Fibroblast of the conjunctiva (primary cell): ENCODE data around the gene ZSWIM5.
A peak's percentile ranks its signal among the peaks of the same experiment; 100 is the strongest.
"Not testable (repeated sequence)": the region's sequence is repeated elsewhere in the genome, so short reads cannot be mapped to it uniquely, and the experiment has no call there.

ENCODE experiments used
- DNase-seq: peaks from one replicate; pipeline ENCODE4 v3.0.0-alpha.2; 2010; ENCODE audit warnings: low read depth

Gene ZSWIM5

DNA sequence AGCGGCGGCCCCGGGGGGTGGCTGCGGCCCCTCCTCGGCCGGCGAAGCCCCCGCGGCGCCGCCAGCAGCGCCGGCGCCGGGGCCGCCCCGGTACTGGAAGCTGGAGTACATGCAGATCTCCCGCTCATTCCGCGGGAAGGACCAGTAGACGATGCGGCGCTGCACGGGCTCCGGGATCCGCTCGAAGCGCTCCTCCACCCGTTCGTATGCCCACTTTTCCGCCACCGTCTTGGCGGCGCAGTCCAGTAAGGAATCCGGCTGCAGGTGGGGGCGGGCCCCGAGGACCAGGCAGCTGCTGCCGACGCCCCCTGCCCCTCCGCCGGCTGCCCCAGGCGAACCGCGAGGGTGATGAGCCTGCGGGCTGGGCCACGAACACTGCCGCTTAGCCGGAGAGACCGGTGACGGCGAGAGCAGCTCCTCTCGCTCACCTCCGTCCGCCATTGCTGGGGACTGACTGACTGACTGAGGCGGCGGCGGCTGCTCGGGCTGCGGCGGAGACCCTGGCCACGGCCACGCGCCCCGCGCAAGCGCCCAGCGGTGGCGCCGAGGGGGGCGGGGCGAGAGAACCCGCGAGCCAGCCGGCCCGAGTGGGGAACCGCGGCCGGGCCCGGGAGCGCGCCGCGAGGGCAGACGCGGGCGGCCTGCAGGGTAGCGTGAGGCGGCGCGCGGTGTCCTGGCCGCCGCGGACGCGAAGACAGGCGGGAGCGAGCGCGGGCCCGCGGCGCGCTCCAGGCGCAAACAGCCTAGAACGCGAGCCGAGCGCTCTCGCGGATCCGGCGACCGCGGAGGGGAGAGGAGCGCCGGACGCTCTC, at the start of gene ZSWIM5:
ZSWIM5 (minus strand) TSS at position 696 of the 812 bp plus-strand sequence; CDS start at position 441, 255 bp downstream.
- no peak for DNase-seq

DNA sequence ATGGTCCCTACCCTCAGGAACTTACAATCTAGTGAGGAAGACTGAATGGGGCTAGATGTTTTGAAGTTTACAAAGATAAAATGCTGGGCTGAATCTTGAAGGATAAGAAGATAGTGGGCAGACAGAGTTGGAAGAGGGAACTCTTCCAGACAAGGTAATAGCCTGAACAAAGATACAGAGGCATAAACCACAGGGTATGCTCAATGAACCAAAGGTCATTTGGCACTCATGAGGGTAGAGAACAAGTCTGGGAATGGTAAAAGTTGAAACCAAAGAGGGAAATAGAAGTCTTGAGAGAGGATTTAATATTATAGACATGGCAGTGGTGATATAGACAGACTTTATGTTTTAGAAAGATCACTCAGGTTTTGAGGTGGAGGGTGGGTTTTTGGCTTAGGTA, 48.1 kb upstream of the ZSWIM5 start:
- DNase-seq = no peak

DNA sequence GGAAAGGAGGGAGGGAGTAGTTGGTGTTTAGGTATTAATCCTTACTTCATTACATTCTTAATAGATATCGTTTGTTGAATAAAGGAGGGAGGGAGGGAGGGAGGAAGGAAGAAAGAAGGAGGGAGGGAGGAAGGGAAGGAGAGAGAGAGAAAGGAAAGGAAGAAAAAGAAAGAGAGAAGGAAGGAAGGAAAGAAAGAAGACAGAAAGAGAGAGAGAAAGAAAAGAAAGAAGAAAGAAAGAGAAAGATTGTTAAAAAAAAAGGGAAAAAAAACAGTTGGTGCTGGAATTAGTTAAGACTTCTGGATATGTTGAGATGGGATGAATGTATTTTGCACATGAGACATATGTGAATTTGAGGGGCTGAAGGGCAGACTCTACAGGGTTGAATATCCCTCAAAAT, 44.1 kb upstream of the ZSWIM5 start:
- no peak for DNase-seq

DNA sequence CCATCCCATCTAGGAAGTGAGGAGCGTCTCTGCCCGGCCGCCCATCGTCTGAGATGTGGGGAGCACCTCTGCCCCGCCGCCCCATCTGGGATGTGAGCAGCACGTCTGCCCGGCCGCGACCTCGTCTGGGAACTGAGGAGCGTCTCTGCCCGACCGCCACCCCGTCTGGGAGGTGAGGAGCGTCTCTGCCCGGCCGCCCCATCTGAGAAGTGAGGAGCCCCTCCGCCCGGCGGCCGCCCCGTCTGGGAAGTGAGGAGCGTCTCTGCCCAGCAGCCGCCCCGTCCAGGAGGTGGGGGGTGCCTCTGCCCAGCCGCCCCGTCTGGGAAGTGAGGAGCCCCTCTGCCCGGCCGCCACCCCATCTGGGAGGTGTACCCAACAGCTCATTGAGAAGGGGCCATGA, 41.6 kb upstream of the ZSWIM5 start:
- not testable (repeated sequence) for DNase-seq

DNA sequence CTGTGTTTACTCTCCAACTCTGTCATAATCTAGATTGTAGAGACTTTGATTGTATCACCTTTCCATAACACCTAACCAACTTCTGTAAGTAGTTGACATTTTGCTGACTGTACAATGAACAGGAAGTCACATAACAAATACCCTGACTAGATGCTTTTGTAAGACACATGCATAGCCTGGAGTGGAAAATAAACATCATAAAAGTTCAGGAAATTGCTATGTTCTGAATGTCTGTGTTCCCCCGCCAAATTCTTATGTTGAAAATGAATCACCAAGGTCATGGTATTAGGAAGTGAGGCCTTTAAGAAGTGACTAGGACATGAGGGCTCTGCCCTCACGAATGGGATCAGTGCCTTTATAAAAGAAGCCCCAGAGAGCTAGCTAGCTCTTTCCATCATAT, 40.4 kb upstream of the ZSWIM5 start:
- peak; percentile 27 for DNase-seq

DNA sequence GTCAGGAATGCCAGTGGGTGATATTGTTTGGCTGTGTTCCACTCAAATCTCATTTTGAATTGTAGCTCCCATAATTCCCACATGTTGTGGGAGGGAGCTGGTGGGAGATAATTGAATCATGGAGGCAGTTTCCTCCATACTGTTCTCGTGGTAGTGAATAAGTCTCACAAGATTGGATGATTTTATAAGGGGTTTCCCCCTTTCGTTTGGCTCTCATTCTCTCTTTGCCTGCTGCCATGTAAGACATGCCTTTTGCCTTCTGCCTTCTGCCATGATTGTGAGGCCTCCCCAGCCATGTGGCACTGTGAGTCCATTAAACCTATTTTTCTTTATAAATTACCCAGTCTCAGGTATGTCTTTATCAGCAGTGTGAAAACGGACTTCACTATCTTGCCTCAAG, 40.0 kb upstream of the ZSWIM5 start:
- not testable (repeated sequence) for DNase-seq

DNA sequence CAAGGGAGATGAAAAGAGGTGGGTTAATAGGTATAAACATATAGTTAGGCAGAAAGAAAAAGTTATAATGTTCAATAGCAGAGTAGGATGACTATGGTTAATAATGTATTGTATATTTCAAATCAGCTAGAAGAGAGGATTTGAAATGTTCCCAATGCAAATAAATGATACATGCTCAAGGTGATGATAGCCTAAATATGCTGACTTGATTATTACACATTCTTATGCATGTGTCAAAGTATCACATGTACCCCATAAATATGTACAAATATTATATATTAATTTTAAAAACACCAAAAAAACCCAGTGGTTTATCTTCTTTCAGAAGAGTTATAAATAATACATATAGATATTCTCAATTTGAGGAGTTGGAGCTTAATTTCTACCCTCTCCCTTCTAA, 38.3 kb upstream of the ZSWIM5 start:
- no peak for DNase-seq

DNA sequence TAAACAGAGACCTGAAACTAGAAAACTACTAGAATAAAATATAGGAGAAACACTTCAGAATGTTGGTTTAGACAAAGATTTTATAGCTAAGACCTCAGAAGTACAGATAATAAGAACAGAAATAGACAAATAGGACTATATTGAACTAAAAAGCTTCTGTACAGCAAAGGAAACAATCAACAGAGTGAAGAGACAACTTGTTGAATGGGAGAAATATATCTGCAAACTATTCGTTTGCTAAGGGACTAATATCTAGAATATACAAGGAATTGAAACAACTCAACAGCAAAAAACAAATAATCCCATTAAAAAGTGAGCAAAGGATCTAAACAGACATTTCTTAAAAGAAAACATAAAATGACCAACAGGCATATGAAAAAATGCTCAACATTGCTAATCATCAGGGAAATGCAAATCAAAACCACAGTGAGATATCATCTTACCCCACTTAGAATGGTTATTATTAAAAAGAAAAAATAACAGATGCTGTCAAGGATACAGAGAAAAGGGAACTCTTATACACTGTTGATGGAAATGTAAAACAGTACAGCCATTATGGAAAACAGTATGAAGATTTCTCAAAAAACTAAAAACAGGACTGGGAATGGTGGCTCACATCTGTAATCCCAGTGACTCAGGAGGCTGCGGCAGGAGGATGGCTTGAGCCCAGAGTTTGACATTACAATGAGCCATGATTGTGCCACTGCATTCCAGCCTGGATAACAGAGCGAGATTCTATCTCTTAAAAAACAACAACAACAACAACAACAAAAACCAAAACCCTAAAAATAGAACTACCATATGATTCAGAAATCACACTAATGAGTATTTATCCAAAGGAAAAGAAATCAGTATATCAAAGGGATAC, 37.3 kb upstream of the ZSWIM5 start:
- no peak for DNase-seq

DNA sequence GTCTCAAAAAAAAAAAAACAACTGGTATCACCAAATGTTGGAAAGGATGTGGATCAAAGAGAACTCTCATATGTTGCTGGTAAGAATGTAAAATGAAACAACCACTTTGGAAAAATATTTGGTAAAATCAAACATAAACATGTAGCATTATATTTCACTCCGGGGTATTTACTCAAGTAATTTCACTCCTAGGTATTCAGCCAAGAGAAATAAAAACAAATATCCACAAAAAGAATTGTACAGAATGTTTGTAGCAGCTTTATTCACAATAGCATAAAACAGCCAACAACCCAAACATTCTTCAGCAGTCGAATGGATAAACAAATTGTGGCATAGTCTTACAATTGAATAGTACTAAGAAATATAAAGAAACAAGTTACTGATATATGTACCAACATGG, 32.4 kb upstream of the ZSWIM5 start:
- no peak for DNase-seq

DNA sequence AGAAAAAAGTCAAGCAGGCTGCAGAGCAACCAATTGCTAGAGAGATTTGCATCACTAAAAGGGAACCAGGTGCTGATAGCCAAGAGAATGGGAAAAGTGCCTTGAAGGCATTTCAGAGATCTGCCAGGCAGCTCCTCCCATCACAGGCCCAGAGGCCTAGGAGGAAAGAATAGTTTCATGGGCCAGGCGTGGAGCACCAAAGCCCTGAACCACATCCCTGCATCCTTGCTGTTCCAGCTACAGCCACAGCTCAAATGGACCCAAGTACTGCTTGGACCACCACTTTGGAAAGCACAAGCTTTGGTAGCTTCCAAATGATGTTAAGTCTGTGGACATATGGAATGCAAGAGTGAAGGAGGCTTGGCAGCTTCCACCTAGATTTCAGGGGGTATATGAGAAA, 29.7 kb upstream of the ZSWIM5 start:
- DNase-seq = no peak

DNA sequence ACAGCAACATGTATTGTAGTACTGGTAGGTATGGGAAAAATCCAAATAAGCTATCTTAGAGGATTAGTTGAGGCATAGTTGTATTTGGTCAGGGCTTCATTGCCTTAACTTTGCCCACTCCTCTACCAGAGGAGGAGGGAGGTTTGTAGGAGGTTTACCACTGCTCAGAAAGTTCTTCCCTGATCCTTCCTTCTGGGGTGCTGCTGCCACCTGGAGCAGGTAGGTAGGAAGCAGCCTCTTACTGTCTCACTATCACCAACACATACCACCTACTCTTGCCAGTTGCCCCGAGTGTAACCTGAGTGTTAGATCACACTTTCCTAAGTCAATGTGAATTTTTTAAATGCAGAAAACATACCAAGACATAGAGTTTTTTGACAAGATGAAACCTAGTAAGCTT, 24.1 kb upstream of the ZSWIM5 start:
- no peak for DNase-seq

DNA sequence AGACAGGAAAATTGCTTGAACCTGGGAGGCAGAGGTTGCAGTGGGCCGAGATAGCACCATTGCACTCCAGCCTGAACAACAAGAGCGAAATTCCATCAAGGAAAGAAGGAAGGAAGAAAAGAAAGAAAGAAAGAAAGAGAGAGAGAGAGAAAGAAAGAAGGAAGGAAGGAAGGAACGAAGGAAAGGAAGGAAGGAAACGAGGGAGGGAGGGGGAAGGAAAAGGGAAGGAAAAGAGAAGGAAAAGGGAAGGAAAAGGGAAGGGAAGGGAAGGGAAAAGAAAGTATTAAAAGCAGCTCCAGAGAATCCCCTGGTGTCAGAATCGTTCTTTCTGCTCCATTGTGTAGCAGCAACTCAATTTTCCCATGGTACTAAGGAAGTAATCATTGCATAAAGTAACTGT, 19.2 kb upstream of the ZSWIM5 start:
- no peak for DNase-seq

DNA sequence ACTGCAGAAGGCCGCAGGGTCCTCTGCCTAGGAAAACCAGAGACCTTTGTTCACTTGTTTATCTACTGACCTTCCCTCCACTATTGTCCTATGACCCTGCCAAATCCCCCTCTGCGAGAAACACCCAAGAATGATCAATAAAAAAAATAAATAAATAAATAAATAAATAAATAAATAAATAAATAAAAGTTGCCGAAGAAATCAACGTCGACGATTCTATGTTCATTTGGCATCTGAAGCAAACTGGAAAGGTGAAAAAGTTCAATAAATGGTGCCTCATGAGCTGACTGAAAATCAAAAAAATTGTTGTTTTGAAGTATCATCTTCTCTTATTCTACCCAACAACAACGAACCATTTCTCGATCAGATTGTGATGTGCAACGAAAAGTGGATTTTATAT, 17.3 kb upstream of the ZSWIM5 start:
- DNase-seq = not testable (repeated sequence)

DNA sequence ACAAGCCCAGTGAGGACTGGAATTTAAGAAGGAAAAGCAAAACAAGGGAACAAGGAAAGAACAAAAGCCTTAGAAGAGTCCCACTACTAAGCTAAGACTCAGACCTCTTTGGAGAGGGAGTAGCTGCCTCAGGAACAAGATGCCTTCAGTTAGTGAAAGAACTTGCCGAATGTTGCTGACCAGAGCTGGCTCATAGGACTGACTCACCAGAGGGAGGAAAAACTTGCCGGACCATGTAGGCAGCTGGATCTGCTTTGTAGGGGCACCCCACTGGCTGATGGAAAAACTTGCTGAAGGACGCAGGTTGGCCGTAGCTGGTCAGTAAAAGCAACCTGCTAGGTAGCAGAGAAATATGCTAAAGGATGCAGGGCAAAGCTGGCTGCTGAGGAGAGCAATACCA, 15.3 kb upstream of the ZSWIM5 start:
- DNase-seq = no peak

DNA sequence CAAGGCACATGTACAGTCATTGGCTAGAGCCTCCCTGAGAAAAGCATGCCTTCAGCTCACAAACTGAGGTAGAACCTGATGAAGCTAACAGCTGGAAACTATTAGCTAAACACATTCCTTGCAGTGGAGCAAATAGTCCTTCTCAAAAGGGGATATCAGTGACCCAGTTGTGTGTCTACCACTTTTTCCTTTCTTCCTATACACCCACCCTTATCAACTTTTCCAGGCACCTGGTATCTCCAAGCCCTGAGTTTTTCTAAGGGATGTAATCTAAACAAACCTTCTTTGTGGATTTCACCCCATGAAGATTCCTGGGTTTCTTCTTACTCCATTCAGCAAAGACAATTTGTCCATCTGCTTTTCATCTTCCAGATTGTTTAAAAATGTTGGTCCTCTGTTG, 10.5 kb upstream of the ZSWIM5 start:
- DNase-seq = no peak

DNA sequence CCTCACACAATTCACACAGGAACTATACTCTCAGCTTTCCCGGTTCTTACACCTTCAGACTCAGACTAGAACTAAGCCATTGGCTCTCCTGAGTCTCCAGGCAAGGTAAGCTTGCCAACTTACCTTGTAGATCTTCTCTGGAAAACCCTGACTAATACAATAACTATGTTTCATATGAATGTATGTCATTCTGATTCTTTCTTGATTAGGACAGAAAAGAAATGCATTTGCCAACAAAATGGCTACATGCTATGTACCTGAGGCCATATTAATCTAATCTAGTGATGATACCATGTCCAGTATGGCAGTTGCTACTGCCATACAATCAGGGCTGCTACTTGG, 9.8 kb upstream of the ZSWIM5 start:
- DNase-seq = no peak

DNA sequence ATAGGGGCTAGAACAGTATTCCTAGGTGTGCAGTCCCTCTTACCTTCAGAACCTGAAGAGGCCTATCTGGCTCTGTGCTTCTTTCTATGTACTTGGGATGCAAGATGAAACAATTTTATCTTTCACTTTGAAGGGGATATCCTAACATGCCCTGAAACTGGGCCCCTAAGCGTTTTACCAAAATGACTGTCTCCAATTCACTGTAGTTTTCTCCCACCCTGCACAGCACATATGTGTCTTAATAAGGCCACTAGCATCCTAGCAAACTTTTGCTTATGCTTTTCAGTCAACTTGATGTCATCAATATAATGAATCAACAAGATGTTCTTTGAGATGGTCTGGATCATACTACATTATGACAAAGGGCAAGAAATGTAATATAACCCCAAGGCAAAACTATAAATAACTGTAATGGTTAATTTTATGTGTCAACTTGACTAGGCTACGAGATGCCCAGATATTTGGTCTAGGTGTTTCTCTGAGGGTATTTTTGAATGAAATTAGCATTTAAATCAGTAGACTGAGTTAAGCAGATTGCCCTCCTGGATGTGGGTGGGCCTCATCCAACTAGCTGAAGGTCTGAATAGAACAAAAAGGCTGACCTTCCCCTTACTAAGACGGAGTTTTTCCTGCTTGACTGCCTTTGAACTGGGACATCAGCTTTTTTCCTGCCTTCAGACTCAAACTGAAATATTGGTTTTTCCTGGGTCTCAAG, 9.2 kb upstream of the ZSWIM5 start:
- DNase-seq = no peak

DNA sequence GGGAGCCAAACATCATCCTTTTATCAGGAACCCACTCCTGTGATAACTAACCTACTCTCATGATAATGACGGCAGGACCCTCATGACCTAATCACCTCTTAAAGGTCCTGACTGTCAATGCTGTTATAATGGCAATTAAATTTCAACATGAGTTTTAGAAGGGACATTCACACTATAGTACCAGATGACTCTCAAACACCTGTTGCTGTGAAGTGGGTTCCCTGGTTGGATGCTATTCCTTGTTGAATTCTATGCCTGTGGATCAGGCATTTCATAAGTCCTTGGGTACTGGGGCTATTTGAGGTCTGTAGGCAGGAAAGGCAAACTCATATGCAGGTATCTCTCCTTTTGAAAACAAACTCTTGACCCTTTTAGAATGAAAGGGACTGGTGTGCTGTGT, 7.5 kb upstream of the ZSWIM5 start:
- no peak for DNase-seq

DNA sequence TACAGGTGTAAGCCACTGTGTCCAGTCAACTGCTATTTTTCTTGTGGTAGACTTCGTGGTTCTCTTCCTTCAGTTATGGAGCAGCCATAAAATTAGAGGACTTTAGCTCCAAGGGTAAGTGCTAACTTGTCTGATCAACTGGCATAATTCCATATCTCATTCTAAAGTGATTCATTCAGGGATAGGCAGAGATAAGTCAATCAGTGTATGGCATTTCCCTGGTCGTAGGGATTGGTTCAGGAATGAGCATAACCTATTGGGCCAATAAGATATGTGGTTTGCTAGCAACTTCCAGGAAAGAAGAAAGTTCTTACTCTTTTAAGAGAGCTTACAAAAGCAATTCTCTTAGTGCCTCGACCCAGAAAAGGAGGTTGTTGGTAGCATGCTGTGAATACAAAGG, 4.7 kb upstream of the ZSWIM5 start:
- no peak for DNase-seq

DNA sequence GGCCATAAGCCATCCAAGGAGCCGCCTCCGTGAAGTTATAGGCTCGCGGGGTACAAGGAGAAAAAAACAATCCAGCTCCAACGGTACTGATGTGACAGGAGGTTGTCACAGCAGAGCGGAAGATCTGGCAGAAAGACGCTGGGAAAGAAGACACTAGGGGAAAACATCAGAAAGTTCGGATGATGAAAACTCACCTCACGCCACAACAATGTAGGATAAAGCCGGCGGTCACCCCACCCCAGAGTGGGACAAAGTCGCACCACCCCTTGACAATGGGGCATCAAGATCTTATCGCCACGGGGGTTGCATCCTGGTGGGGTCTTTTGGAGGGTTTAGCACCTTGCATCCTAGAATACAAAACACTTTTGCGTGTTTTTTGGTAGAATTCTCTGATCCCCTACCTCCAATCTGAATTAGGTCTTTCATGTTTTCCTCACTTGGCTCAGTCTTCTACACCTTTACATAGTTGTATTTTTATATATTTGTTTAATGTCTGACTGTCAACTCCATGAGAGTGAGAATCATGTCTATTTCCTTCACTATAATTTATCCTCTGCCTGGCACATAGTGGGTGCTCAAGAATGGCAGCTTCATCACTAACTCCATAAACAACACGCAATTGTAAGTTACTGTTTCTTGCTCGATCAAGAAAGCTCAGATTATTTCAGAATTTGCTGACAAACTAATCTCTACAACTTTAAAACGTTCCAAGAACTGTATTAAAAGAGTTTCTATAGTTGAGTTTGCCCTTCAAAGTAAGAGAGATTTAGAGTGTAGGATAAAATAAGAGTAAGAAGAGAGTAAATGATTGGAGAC, 611 bp upstream of the ZSWIM5 start:
- no peak for DNase-seq

DNA sequence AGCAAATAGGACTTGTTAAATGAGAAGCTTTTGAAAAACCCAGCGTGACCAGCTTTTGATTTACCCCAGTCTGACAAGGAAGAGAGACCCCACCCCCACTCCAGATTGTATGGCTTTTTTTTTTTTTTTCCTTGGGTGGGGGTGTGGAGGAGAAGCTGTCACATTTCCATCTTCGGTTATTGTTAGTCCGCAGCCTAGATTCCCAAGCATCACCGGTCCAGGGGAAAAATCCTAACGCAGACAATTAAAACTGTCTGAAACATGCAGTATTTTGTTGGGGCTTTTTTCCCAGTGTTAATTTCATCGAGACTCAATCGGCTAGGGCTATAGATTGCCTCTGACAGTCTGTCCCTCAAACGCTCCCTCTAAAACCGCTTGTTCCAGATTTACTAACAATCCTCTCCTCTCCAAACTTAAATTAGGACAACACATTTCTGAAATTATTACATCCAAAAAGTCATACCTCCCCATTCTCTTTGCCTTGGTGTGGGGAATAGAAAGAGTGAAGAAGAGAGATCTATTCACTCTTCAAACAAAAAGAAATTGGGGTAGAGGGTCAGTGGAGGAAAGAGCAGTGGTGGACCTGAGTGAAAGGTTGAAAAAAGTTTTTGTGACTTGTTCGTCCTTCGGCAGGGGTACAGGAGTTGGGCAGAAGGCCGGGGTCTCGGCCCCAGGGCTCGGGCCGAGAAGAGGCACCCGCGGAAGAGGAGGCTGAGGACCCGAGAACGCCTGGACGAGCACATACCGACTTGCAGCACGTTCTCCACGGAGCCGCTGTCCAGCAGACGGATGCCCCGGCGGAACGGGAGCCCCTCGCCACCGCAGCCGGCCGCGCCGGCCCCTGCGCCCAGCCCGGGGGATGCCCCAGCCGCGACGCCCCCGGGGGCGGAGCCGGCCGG, 1.1 kb downstream of the ZSWIM5 start:
- DNase-seq = no peak
